ENCODE measurements around the gene UBR1. TPM values are rescaled to one million over a fixed set of nuclear protein-coding genes. Genes with fewer than 3 reads are reported as not detected.

UBR1 gene
- total RNA-seq, 1 donor from 2014 or later, result 24.2 TPM

DNA sequence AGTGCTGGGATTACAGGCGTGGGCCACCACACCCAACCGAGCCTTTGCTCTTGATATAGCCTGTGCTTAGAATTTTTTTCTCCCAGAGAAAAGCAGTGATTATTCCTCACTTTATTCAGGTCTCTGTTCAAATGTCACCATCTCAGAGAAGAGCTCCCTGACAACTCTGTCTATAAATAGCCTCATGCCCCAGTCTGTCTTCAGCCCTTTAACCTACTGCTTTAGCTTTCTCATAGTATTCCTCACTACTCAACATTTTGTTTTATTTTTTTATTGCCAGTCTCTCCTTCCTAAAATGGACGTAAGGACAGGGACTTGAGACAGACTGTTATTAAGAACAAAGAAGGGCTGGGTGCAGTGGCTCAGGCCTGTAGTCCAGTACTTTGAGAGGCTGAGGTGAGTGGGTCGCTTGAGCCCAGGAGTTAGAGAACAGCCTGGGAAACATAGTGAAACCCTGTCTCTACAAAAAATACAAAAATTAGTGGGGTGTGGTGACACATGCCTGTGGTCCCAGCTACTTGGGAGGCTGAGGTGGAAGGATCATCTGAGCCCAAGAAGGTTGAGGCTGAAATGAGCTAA, 106.5 kb downstream of the UBR1 start:
- Histone ChIP-seq H3K27me3 (ENCODE audit: low read depth) (no peaks in the 10 kb centered on the region), H3K9me3 (replicated peaks) (no peaks in the 10 kb centered on the region), H3K27ac (replicated peaks) (peak overlapping the region; percentile 43), H3K4me1 (peaks cover 8% of the 10 kb centered on the region), H3K36me3 (peaks cover 51% of the 10 kb centered on the region), H3K4me3 (no peak overlapping the region)
- DNase-seq, result no peak
- intact Hi-C loops (cut with micrococcal nuclease), result no loop called here
- no peak for TF ChIP-seq CTCF (IDR thresholded peaks at IDR 0.05; ENCODE audit: borderline replicate concordance)

DNA sequence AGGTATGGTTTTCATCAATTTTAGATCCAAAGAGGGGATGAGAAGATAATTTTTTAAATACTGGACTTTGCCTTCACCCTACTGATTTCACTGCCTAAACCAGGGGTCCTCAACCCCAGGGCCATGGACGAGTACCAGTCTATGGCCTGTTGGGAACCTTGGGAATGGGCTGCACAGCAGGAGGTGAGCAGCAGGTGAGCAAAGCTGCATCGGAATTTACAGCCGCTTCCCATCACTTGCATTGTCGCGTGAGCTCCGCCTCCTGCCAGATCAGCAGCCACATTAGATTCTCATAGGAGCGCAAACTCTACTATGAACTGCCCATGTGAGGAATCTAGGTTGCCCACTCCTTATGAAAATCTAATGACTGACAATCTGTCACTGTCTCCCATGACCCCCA, 109.0 kb downstream of the UBR1 start:
- intact Hi-C loops (cut with micrococcal nuclease), result no loop called here

GRCh38 chr15:42994546-42994945, 111.3 kb downstream of the UBR1 start:
- Histone ChIP-seq H3K4me3 (no peak overlapping the region), H3K4me1 (peaks cover 8% of the 10 kb centered on the region), H3K36me3 (peaks cover 36% of the 10 kb centered on the region), H3K27me3 (ENCODE audit: low read depth) (no peaks in the 10 kb centered on the region), H3K27ac (replicated peaks) (no peak overlapping the region), H3K9me3 (replicated peaks) (no peaks in the 10 kb centered on the region)
- intact Hi-C loops (cut with micrococcal nuclease), result no loop called here
- no peak for DNase-seq
- no peak for TF ChIP-seq CTCF (IDR thresholded peaks at IDR 0.05; ENCODE audit: borderline replicate concordance)

More for the DNA sequence above, 109.0 kb downstream of the UBR1 start:
- DNase-seq, result no peak
- H3K36me3 ChIP-seq, result peaks cover 29% of the 10 kb centered on the region
- H3K27me3 ChIP-seq (ENCODE audit: low read depth), result no peaks in the 10 kb centered on the region
- H3K9me3 ChIP-seq (replicated peaks), result no peaks in the 10 kb centered on the region
- H3K27ac ChIP-seq (replicated peaks), result no peak overlapping the region
- H3K4me1 ChIP-seq, result peaks cover 8% of the 10 kb centered on the region
- H3K4me3 ChIP-seq, result no peak overlapping the region
- no peak for TF ChIP-seq CTCF (IDR thresholded peaks at IDR 0.05; ENCODE audit: borderline replicate concordance)

DNA sequence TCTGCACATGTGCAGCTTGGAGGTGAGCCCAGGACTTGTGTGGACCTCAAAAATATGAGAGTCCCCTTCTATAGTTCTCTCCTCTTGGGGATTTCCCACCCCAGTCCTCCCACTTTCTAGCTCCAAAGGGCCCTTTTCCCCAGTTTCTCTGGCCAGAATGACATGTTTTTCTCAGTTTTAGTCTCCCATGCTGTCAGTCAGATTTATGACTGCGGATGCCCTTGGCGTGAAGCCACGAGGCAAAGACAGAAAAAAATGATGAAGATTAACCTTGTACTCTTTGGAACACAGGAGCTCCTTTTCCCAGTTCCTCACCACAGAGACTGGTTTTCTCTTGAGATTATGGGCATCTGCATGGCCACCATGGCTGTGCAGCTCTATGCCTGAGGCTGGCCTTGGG, 113.2 kb downstream of the UBR1 start:
- Histone ChIP-seq H3K9me3 (replicated peaks) (no peaks in the 10 kb centered on the region), H3K27ac (replicated peaks) (no peak overlapping the region), H3K27me3 (ENCODE audit: low read depth) (no peaks in the 10 kb centered on the region), H3K4me3 (no peak overlapping the region), H3K4me1 (no peaks in the 10 kb centered on the region), H3K36me3 (peaks cover 55% of the 10 kb centered on the region)
- TF ChIP-seq CTCF (IDR thresholded peaks at IDR 0.05; ENCODE audit: borderline replicate concordance), result no peak
- DNase-seq, result no peak
- intact Hi-C loops (cut with micrococcal nuclease), result no loop called here

DNA sequence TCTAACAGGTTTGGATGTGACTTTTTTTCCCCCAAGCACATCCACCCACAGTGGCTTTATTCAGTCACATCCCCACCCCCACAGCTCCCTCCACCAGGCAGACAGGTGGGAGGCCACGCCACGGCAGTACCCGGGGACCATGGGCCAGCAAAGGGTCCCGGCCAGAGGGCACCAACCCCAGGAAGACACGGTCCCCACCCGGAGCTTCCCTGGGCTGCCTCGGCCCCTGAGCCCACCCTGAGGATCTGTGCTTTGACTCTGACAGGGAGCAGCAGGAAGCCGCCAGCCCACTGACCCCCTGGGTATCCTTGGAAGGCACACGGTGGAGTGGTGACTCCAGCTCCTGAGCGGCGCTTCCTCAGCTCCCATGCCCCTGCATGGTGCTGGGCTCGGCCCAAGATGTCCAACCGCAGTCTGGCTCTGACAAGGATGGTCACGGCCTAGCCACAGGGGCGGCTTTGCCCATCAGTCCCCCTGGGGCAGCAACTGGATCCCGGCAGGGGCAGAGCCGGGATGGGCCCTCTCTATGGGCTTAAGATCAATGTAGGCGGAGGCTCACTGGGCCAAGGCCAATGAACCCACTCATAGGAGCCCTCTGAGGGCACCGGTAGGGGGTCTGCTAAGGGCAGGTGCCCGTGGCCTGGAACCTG, 119.0 kb downstream of the UBR1 start:
- no peak overlapping the region for H3K27ac ChIP-seq (replicated peaks)
- H3K27me3 ChIP-seq (ENCODE audit: low read depth), result no peaks in the 10 kb centered on the region
- DNase-seq, result no peak

More for the DNA sequence above, 119.0 kb downstream of the UBR1 start:
- peaks cover 85% of the 10 kb centered on the region for H3K36me3 ChIP-seq
- peaks cover 10% of the 10 kb centered on the region for H3K4me1 ChIP-seq
- no peaks in the 10 kb centered on the region for H3K9me3 ChIP-seq (replicated peaks)
- TF ChIP-seq CTCF (IDR thresholded peaks at IDR 0.05; ENCODE audit: borderline replicate concordance), result no peak
- intact Hi-C loops (cut with micrococcal nuclease), result no loop called here
- H3K4me3 ChIP-seq, result no peak overlapping the region

Data from left ventricle myocardium inferior (tissue), 1 donor.